Medulla oblongata (tissue), 1 donor: ENCODE measurements around the gene PLXNA4.

Experiments used
- DNase-seq: peaks from one replicate; pipeline ENCODE4 v3.0.0-alpha.2; 2015; ENCODE audit errors: extremely low spot score

PLXNA4 gene

GRCh38 chr7:132243463-132243862 is 332.8 kb downstream of the PLXNA4 start:
- DNase-seq = no peak

GRCh38 chr7:132243051-132243450 is 333.2 kb downstream of the PLXNA4 start:
- DNase-seq = no peak

- no peak for DNase-seq
These were observed 334.0 kb downstream of the PLXNA4 start for GRCh38 chr7:132242192-132242812.

DNA sequence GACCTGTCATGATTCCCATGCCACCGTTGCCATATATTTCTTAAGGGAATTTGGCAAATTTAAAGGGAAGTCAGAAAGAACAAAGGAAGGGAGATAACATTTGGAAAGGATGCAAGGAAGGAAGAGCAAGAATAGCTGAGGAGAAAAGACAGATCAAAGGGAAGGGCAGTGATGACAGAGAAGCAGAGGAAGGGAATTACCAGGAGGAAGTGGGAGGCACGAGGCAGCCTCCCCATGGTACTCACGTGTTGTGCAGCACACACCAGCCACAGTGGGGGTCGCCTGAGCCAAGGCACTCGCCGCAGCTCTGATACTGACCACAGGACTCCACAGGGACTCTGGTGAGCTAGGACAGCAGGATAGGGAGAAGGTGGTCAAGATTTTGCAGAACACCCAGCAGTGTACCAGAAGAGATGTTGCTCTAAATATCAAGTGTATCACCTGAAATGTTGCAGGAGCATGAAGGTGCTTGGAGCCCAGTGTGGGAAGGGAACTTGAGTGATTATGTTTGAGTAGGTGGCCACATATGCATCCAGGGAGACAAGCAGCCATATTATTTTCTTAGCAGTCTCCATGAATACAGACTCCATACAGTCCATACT is 335.3 kb downstream of the PLXNA4 start:
- no peak for DNase-seq

- DNase-seq = no peak
These were observed 336.0 kb downstream of the PLXNA4 start for GRCh38 chr7:132240262-132240661.

DNA sequence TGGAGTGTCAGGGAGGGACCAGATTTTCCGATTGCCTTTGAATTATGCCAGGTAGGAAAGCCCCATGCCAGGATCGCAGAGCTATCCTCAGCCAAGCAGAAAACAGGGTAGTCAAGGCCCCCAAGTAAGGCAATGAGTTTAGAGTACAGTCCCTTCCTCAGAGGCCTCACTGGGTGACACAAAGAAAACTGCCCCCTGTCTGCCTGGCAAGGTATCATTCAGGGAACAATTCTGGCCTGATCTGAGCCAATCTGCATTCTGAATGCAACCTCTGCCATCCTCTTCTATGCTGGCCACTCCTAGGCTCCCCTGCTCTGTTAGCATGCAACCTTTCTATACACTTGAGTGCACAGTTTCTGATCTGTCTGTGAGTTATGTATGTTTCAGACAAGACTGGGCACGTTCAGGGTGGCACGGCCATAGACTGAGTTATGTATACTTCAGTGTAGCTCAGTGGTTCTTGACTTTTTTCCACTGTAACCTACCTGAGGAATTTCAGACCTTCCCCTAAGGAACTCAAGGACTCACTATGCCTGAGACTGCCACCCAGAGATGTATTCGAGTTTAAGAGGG is 336.8 kb downstream of the PLXNA4 start:
- DNase-seq = no peak

GRCh38 chr7:132234711-132235110 is 341.6 kb downstream of the PLXNA4 start:
- no peak for DNase-seq

DNA sequence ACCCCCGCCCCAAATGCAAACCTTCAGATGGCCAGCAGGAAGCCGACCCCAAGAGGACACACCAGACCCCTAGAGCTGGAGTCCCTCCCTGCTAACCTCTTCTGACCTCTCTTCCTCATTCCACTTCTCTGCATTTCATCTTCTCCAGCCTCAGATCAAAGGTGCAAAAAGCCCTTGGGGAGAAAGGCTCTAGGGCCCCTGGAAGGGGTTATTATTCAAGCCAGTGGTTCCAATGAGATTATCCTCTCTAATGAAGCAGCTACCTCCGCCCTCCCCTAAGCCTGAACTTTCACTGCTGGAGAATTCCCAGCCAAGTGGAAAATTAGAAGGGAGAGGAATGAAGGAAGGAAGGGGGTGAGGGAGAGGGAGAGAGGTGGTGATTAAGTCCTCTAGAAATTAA is 343.9 kb downstream of the PLXNA4 start:
- DNase-seq = no peak

DNA sequence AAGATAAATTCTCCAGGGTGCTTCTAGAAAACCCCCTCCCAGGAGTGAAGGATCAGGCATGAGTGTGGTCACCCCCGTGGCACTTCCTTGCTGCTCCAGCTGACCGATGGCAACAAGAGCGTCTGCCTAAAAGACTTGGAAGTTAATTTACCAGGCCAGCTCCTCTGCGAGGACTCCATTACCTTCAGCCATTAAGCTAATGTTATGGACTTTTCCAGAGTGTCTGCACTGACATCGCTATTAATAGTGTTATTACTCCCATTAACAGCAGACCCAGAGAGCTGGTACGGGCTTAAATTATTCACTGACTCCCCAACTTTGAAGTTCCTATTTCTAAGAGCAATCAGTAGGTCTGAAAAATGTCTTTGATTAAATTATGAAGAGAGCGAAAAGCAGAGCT is 345.8 kb downstream of the PLXNA4 start:
- no peak for DNase-seq

GRCh38 chr7:132228240-132228639 is 348.0 kb downstream of the PLXNA4 start:
- DNase-seq = no peak

DNA sequence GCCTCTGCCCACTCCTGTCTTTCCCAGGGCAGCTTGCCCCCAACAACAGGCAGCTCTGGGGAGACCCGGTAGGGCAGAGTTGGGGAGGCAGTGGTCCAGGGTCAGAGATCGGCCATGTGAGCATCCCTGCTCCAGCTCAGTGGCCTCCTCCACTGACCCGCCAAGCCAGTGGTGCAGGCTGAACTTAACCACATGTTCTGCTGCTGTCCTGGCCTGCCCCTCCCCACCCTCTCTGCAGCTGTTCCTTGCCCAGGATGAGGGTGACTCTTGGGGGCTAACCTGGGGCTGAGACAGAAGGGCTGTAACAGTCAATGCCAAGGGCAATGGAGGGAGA is 349.3 kb downstream of the PLXNA4 start:
- no peak for DNase-seq

DNA sequence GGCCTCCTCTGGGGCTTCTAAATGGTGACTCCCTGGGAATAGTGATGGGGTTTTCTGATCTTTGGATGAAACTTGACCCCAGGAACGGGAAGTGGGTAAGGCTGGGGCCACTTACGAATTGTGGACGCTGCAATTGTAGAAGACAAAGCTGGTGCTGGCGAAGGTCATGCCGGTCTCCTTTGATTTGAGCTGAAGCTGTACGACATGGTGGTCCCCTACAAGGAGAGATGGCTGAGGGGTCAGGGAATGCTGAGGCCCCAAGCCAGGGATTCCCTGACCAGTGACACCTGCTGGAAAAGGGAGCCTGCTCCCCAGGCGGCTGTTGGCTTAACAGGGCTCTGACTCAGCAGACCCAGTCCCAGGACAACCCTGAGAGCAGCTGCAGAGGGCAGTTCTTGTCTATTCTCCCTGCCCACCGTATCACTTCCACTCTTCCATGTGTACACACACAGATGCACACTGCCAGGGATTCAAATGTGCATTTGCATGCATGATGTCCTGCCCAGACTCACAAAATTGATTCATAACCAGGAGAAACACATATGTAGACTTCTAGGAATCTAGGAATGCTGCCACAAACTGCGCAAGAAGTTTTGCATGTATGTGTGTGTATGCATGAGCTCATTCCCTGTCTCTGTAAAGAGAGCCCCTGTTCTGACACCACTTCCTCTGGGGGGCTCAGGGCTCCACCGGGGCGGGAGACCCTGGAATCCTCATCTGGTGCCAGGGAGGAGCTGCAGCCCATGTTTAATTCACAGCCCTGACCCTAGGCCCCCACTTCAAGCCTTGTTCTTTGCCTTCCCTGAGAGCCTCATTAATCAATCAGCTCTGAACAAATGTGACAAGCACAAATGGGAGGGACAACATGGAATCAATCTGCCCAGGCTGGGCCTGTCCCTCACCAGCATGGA is 350.0 kb downstream of the PLXNA4 start:
- DNase-seq = no peak

DNA sequence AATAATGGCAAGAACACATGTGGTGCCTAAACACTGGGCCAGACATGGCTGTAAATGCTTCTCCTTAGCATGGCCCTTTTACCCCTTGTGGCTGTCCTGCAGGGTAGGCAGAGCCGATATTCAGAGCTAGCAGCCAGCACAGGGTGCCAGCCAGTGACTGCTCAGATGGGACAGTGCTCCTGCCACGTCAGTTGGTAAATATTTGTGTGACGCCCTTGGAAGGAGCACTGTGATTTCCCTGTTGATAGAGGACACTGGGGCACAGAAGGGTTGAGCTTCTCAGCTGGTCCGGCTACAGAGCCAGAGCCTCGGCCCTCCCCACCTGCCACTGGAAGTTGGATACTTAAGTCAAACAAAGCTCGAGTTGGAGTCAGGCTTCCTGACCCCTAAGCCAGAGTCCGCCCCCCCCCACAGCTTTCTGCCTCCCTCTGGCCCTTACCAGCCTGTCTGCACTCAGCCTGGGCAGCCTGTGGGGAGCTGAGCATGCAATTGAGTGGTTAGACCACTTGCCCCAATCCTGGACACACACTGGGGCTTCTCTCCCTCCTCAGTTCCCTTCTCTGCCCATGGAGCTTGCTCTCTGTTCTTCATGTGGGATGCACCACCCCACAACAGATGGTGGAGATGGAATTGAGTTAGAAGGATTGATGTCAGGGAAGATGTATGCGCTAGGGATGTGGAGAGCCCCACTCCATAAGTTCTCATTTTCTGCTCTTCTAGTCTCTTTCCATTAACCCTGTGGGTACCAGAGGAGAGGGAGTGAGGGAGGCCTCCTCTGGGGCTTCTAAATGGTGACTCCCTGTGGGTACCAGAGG is 350.8 kb downstream of the PLXNA4 start:
- no peak for DNase-seq

- no peak for DNase-seq
These were observed 354.9 kb downstream of the PLXNA4 start for GRCh38 chr7:132221356-132221755.

DNA sequence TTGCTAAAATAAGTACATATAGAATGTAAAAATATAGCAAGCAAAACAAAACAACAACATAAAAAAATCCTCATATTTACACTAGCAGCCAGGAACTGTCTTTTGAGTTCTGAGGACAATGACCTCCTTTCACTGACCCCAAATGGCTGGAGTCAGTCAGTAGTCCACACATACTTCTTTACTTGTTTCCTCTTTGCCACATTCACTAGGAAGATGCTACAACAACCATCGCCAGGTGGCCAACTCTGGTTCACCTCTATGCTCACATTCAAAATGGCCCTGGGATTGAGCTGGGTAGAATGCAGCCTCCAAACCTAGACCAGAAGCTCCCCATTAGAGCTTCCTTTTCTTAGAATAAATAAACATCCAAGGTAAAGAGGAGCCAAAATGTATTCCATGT is 356.2 kb downstream of the PLXNA4 start:
- DNase-seq = no peak

DNA sequence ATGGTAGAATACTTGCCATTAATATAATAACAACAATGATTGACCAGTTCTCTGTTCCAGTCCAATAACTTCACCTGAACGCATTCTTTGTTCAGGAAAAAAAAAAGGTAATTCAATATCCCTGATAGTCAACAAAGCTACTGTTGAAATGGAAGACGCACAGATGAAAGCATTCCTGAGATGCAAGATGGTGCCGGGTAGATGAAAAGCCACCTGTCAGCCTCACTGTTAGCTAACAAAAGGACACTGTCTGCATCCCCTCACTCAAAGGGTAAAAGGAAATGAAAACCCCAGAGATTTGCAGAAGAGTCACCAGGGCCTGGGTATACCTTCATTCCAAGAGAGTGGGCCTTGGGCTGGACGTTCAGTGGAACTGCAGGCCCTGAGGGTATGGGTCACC is 357.4 kb downstream of the PLXNA4 start:
- DNase-seq = no peak

DNA sequence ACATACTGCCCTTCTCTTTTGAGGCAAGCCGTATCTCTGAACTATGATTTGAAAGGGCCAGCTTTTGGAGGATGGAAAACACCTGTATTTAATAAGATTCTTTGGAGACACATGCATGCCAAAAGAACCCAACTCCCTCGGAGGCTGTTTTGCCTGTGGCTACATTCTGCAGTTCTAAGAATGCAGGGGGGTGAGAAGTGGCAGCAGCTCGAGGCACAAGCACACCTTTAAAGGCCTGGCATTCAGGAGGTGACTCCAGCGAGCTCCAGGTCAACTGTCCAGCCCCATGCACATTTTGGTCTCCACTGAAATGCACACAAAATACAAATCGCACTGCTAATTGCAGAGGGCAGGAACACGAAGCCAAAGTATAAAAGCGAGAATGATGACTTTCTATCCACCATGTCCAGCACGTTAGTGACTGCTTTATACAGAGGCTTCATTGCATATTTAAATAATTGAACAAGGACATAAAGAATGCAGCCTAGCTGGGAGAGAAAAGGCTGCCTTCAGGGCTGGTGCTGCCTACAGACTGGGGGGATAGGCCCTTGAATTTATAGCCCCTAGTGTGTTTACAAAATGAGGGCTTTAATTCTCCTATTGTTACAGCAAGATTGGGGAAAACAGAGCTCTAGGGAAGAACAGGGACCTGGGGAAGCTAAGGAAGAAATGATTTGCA is 359.3 kb downstream of the PLXNA4 start:
- no peak for DNase-seq

GRCh38 chr7:132214452-132214851 is 361.8 kb downstream of the PLXNA4 start:
- no peak for DNase-seq

DNA sequence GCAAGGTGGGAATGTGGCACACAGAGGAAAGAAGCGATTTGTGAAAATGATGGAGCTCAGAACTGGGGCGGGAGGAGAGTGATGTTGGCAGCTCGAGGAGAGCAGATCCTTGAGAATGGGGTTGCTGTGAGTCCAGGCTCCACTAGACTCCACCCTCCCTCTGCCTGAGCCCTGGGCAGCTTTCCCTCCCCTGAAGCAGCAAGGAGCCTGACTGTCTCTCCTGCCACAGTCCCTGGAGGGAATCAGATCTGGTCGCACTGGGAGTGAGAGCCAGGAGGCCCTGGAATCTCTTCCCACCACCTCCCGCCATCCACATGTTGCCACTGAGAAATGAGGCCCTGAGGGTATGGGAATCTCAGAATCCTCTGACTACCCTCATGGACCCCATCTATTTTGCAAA is 362.7 kb downstream of the PLXNA4 start:
- peak; percentile 15 for DNase-seq

GRCh38 chr7:132211971-132212370 is 364.3 kb downstream of the PLXNA4 start:
- DNase-seq = no peak

GRCh38 chr7:132210821-132211220 is 365.4 kb downstream of the PLXNA4 start:
- DNase-seq = no peak
